A673 (cell line): Measurements from ENCODE around the gene KCNMA1. TPM values are rescaled to one million over a fixed set of nuclear protein-coding genes. Genes with fewer than 3 reads are reported as not detected.

ENCODE experiments used
- BruUV-seq: library from RNA; stranded (reverse); fragments of 400-500 nt; replicated peaks from 2 replicates; lab custom pipeline; 2021; lab: Mats Ljungman, UMichigan
- CTCF ChIA-PET: fragments of 300-600 bp; sonication (Branson Sonifier 250); formaldehyde crosslinking; loops from one replicate; lab custom pipeline; 2022; ENCODE audit warnings: antibody characterized with exemption; lab: Charles Lee
- POLR2A ChIA-PET: fragments of 300-600 bp; sonication (Branson Sonifier 250); formaldehyde crosslinking; loops from one replicate; lab custom pipeline; 2022; ENCODE audit warnings: antibody characterized with exemption; ENCODE audit not compliant: low non-redundant PET; lab: Charles Lee
- DNase-seq: peaks from one replicate; pipeline ENCODE4 v3.0.0-alpha.2; 2015; ENCODE audit warnings: low spot score
- H3K27ac ChIP-seq: fragments of 200-600 bp; sonication (generic); 2 replicates; pipeline ENCODE4 v1.5.1; 2016; ENCODE audit warnings: mixed run types, low read depth, mild to moderate bottlenecking, mixed read lengths, antibody characterized with exemption, low read length; ENCODE audit not compliant: poor library complexity, severe bottlenecking
- H3K27me3 ChIP-seq: fragments of 200-600 bp; sonication (generic); replicated peaks from 2 replicates; pipeline ENCODE4 v1.6.1; 2017; ENCODE audit warnings: mixed run types, low read depth, mild to moderate bottlenecking, mixed read lengths, antibody characterized with exemption, low read length; ENCODE audit not compliant: insufficient read depth, poor library complexity
- H3K36me3 ChIP-seq: fragments of 200-600 bp; sonication (generic); 2 replicates; pipeline ENCODE4 v1.6.1; 2016; ENCODE audit warnings: mixed run types, mild to moderate bottlenecking, mixed read lengths, antibody characterized with exemption, low read length; ENCODE audit not compliant: insufficient read depth, poor library complexity, severe bottlenecking
- H3K4me1 ChIP-seq: fragments of 200-600 bp; sonication (generic); 2 replicates; pipeline ENCODE4 v1.6.1; 2017; ENCODE audit warnings: mixed run types, mild to moderate bottlenecking, mixed read lengths, antibody characterized with exemption, low read length; ENCODE audit not compliant: insufficient read depth, poor library complexity, severe bottlenecking
- H3K4me3 ChIP-seq: fragments of 200-600 bp; sonication (generic); 2 replicates; pipeline ENCODE4 v1.5.1; 2016; ENCODE audit warnings: low read depth, mixed run types, mild to moderate bottlenecking, mixed read lengths, low read length; ENCODE audit not compliant: poor library complexity, severe bottlenecking
- H3K9me3 ChIP-seq: fragments of 200-600 bp; sonication (generic); 2 replicates; pipeline ENCODE4 v1.6.1; 2016; ENCODE audit warnings: mixed run types, low read depth, mild to moderate bottlenecking, mixed read lengths, antibody characterized with exemption, low read length; ENCODE audit not compliant: poor library complexity, severe bottlenecking
- CTCF ChIP-seq: fragments of 300-800, 200-600 bp; sonication (generic); conservative IDR thresholded peaks from 2 replicates; pipeline ENCODE4 v1.5.1; 2017; ENCODE audit warnings: low read depth, mild to moderate bottlenecking, antibody characterized with exemption, low read length, moderate library complexity, mixed read lengths
- EZH2 ChIP-seq: fragments of 200-600 bp; sonication (generic); IDR thresholded peaks from 2 replicates; pipeline ENCODE4 v1.6.1; 2017; ENCODE audit warnings: borderline replicate concordance, low read depth, mild to moderate bottlenecking, mixed read lengths, antibody characterized with exemption, low read length; ENCODE audit not compliant: poor library complexity, severe bottlenecking
- intact Hi-C: fragments of 100-400 bp; cut with micrococcal nuclease; formaldehyde crosslinking; loops from one replicate; pipeline ENCODE4 v1.10.0; 2022; ENCODE audit not compliant: unreplicated experiment
- total RNA-seq: library from RNA; stranded (reverse); gene quantifications from 2 replicates; pipeline ENCODE4 v1.2.3, GENCODE V29; 2021

KCNMA1 gene
- total RNA-seq, 1 experiment from 2014 or later: 0.84 TPM

- no TSS peak for BruUV-seq
- H3K9me3 ChIP-seq: no peaks in the 10 kb centered on the region
- intact Hi-C loops: no loop called here
- no peak overlapping the region for H3K4me3 ChIP-seq
- CTCF ChIA-PET: no interaction called here
- H3K27me3 ChIP-seq: no peaks in the 10 kb centered on the region
- POLR2A ChIA-PET: no interaction called here
- no peak for DNase-seq
- TF ChIP-seq EZH2 (no peak), CTCF (no peak)
- H3K27ac ChIP-seq: no peak overlapping the region
- H3K4me1 ChIP-seq: peaks cover 18% of the 10 kb centered on the region
- H3K36me3 ChIP-seq: no peaks in the 10 kb centered on the region
Measured at GRCh38 chr10:77027141-77027540, 610.5 kb downstream of the KCNMA1 start.

GRCh38 chr10:77026148-77026547 lies 611.5 kb downstream of the KCNMA1 start:
- DNase-seq: no peak
- BruUV-seq: no TSS peak

GRCh38 chr10:77024461-77024860 lies 613.1 kb downstream of the KCNMA1 start:
- ChIA-PET CTCF (no interaction called here), POLR2A (no interaction called here)
- Histone ChIP-seq H3K36me3 (no peaks in the 10 kb centered on the region), H3K9me3 (no peaks in the 10 kb centered on the region), H3K27ac (no peak overlapping the region), H3K27me3 (no peaks in the 10 kb centered on the region), H3K4me3 (no peak overlapping the region), H3K4me1 (peaks cover under 1% of the 10 kb centered on the region)
- TF ChIP-seq CTCF: no peak
- TF ChIP-seq EZH2: no peak
- no TSS peak for BruUV-seq
- intact Hi-C loops: no loop called here
- no peak for DNase-seq

More at GRCh38 chr10:77026148-77026547, 611.5 kb downstream of the KCNMA1 start:
- TF ChIP-seq EZH2 (no peak), CTCF (no peak)
- intact Hi-C loops: no loop called here
- no peak overlapping the region for H3K27ac ChIP-seq
- ChIA-PET CTCF (no interaction called here), POLR2A (no interaction called here)
- H3K4me1 ChIP-seq: peaks cover 9% of the 10 kb centered on the region
- H3K4me3 ChIP-seq: no peak overlapping the region
- H3K36me3 ChIP-seq: no peaks in the 10 kb centered on the region
- no peaks in the 10 kb centered on the region for H3K27me3 ChIP-seq
- no peaks in the 10 kb centered on the region for H3K9me3 ChIP-seq
